H1 (cell line): ENCODE measurements around the gene GPR61.

Experiments used
- ASH2L ChIP-seq: fragments of 200-600, 300-600 bp; sonication (generic); IDR thresholded peaks from one replicate; pipeline ENCODE4 v1.7.1; 2017; ENCODE audit warnings: low read length
- ATF3 ChIP-seq: IDR thresholded peaks from 2 replicates; pipeline ENCODE4 v1.6.1; 2011; ENCODE audit warnings: low read depth, mild to moderate bottlenecking, low read length; ENCODE audit not compliant: insufficient read depth
- CTCF ChIP-seq, 3 experiments: IDR thresholded peaks; 1 replicate in 2 of 3; 2 replicates in 1 of 3; pipeline versions ENCODE4 v1.5.1 to v1.6.1; 2011; ENCODE audit warnings: low read length in 3 of 3, mild to moderate bottlenecking in 3 of 3, inconsistent platforms in 2 of 3, low read depth in 1 of 3, moderate library complexity in 1 of 3; ENCODE audit not compliant: insufficient read depth in 1 of 3; ENCODE audit errors: control extremely low read depth in 1 of 3
- EZH2 ChIP-seq: fragments of 200-600 bp; sonication (generic); IDR thresholded peaks from 2 replicates; pipeline ENCODE4 v1.7.1; 2012; ENCODE audit warnings: low read depth, mild to moderate bottlenecking, moderate library complexity, low read length, inconsistent platforms; ENCODE audit not compliant: severe bottlenecking
- GTF2F1 ChIP-seq: IDR thresholded peaks from 2 replicates; pipeline ENCODE4 v1.6.1; 2012; ENCODE audit warnings: low read depth, low read length, improper control_type of control experiment, borderline replicate concordance
- HDAC2 ChIP-seq, 2 experiments: fragments of 300-600 bp in 1 of 2; sonication (generic) in 1 of 2; IDR thresholded peaks; 2 replicates each; pipeline ENCODE4 v1.6.1; 2011 to 2012; ENCODE audit warnings: low read depth in 2 of 2, low read length in 2 of 2, mild to moderate bottlenecking in 2 of 2, moderate library complexity in 2 of 2, borderline replicate concordance in 1 of 2, inconsistent platforms in 1 of 2
- JUN ChIP-seq: IDR thresholded peaks from 2 replicates; pipeline ENCODE4 v1.6.1; 2011; ENCODE audit warnings: low read depth, mild to moderate bottlenecking, improper control_type of control experiment, low read length
- MAX ChIP-seq: IDR thresholded peaks from 2 replicates; pipeline ENCODE4 v1.6.1; 2012; ENCODE audit warnings: inconsistent platforms
- POLR2A ChIP-seq, 2 experiments: IDR thresholded peaks; 1 replicate in 1 of 2; 2 replicates in 1 of 2; pipeline ENCODE4 v1.6.1; 2011; ENCODE audit warnings: low read depth in 2 of 2, low read length in 2 of 2, mild to moderate bottlenecking in 2 of 2; ENCODE audit errors: control extremely low read depth in 1 of 2
- SRF ChIP-seq: IDR thresholded peaks from 2 replicates; pipeline ENCODE4 v1.6.1; 2011; ENCODE audit warnings: mild to moderate bottlenecking, low read depth, low read length, moderate library complexity
- SUZ12 ChIP-seq: fragments of 200-600 bp; sonication (generic); IDR thresholded peaks from 2 replicates; pipeline ENCODE4 v1.6.1; 2012; ENCODE audit warnings: mild to moderate bottlenecking, inconsistent platforms, low read length, moderate library complexity, mixed read lengths
- TCF12 ChIP-seq: IDR thresholded peaks from 2 replicates; pipeline ENCODE4 v1.6.1; 2011; ENCODE audit warnings: low read depth, mild to moderate bottlenecking, low read length

- no peak for TF ChIP-seq TCF12
- TF ChIP-seq GTF2F1, result no peak
- TF ChIP-seq HDAC2 (IDR thresholded peaks at IDR 0.05; ENCODE audit: borderline replicate concordance in 1 of 2, low read depth in 2 of 2, low read length in 2 of 2), result no peak
- TF ChIP-seq MAX, result no peak
- TF ChIP-seq EZH2, result no peak
- TF ChIP-seq SUZ12, result no peak
- TF ChIP-seq CTCF (IDR thresholded peaks at IDR 0.05; ENCODE audit: control extremely low read depth in 1 of 3, insufficient read depth in 1 of 3, low read depth in 1 of 3, low read length in 3 of 3), result no peak
- no peak for TF ChIP-seq JUN
- no peak for TF ChIP-seq ASH2L
- TF ChIP-seq ATF3, result no peak
- no peak for TF ChIP-seq POLR2A (IDR thresholded peaks at IDR 0.05; ENCODE audit: control extremely low read depth in 1 of 2, low read depth in 2 of 2, low read length in 2 of 2)
- TF ChIP-seq SRF, result no peak
Observed at GRCh38 chr1:109504974-109505373, 34.7 kb upstream of the GPR61 start.
